Fibroblast of lung (primary cell): Measurements from ENCODE around the gene KHNYN.

ENCODE experiments used
- CTCF ChIP-seq, 2 donors: IDR thresholded peaks in 1 of 2; conservative IDR thresholded peaks in 1 of 2; 1 replicate in 1 of 2; 2 replicates in 1 of 2; pipeline ENCODE4 v1.5.1; 2011 to 2012; ENCODE audit warnings: low read length in 2 of 2, control low read depth in 1 of 2, inconsistent platforms in 1 of 2, low read depth in 1 of 2, mild to moderate bottlenecking in 1 of 2
- EZH2 ChIP-seq: IDR thresholded peaks from 2 replicates; pipeline ENCODE4 v1.5.1; 2012; ENCODE audit warnings: low read length, control low read depth, mild to moderate bottlenecking; ENCODE audit errors: missing control alignments

GRCh38 chr14:24475261-24475660 is 45.5 kb downstream of the KHNYN start:
- no peak for TF ChIP-seq CTCF (conservative IDR thresholded peaks at IDR 0.05 in 1 of 2, IDR thresholded peaks at IDR 0.05 in 1 of 2; ENCODE audit: low read depth in 1 of 2, low read length in 2 of 2)
- TF ChIP-seq EZH2: no peak
